Measurements from ENCODE around the gene CCND1. TPM values are rescaled to one million over a fixed set of nuclear protein-coding genes. Genes with fewer than 3 reads are reported as not detected.
A peak's percentile ranks its signal among the peaks of the same experiment; 100 is the strongest.

The CCND1 gene
- total RNA-seq, 1 experiment from 2014 or later: 868 TPM

- H3K4me1 ChIP-seq (ENCODE audit: insufficient read depth, low read length): no peaks in the 10 kb centered on the region
- no peaks in the 10 kb centered on the region for H3K9me2 ChIP-seq (replicated peaks; ENCODE audit: low read length)
- intact Hi-C loops (cut with micrococcal nuclease): no loop called here
- H3K36me3 ChIP-seq (ENCODE audit: low read depth, low read length): peaks cover 9% of the 10 kb centered on the region; the same call in 1 of the 2 replicates
- H3K9ac ChIP-seq (ENCODE audit: low read length): no peak overlapping the region
- H3K4me3 ChIP-seq (ENCODE audit: low read length): no peak overlapping the region
- no peaks in the 10 kb centered on the region for H3K27me3 ChIP-seq (ENCODE audit: low read length)
- BruUV-seq (replicated peaks): TSS peak; percentile 1
- H4K20me1 ChIP-seq (ENCODE audit: low read length): no peaks in the 10 kb centered on the region
- DNase-seq (no peak), ATAC-seq (no peak)
- POLR2A ChIA-PET (ENCODE audit: unreplicated experiment): no interaction called here
- TF ChIP-seq EZH2phosphoT487 (IDR thresholded peaks at IDR 0.05; ENCODE audit: borderline replicate concordance, low read length) (no peak), EZH2 (IDR thresholded peaks at IDR 0.05; ENCODE audit: low read length, unreplicated experiment) (no peak), CTCF (conservative IDR thresholded peaks at IDR 0.05; ENCODE audit: low read depth, low read length) (no peak)
- CTCF ChIA-PET: no interaction called here
- H3K4me2 ChIP-seq (ENCODE audit: low read length): no peak overlapping the region
- no peaks in the 10 kb centered on the region for H3K79me2 ChIP-seq (ENCODE audit: low read length)
- H3K9me3 ChIP-seq (ENCODE audit: low read length): no peaks in the 10 kb centered on the region
- H3K27ac ChIP-seq (ENCODE audit: low read length): no peak overlapping the region
- H2AFZ ChIP-seq (ENCODE audit: low read length): no peak overlapping the region
- H3F3A ChIP-seq (ENCODE audit: low read length, unreplicated experiment): no peaks in the 10 kb centered on the region
Measured at GRCh38 chr11:69663326-69663725, 22.4 kb downstream of the CCND1 start.

- Histone ChIP-seq H3K27me3 (ENCODE audit: low read length) (no peaks in the 10 kb centered on the region), H3K9me2 (replicated peaks; ENCODE audit: low read length) (no peaks in the 10 kb centered on the region), H3K27ac (ENCODE audit: low read length) (no peak overlapping the region), H3K79me2 (ENCODE audit: low read length) (peaks cover 4% of the 10 kb centered on the region), H3K4me1 (ENCODE audit: insufficient read depth, low read length) (no peaks in the 10 kb centered on the region), H3K36me3 (ENCODE audit: low read depth, low read length) (peaks cover 11% of the 10 kb centered on the region; the same call in 1 of the 2 replicates), H3K4me2 (ENCODE audit: low read length) (no peak overlapping the region), H2AFZ (ENCODE audit: low read length) (no peak overlapping the region), H3K9me3 (ENCODE audit: low read length) (no peaks in the 10 kb centered on the region), H3K9ac (ENCODE audit: low read length) (no peak overlapping the region), H3K4me3 (ENCODE audit: low read length) (no peak overlapping the region), H3F3A (ENCODE audit: low read length, unreplicated experiment) (no peaks in the 10 kb centered on the region), H4K20me1 (ENCODE audit: low read length) (no peaks in the 10 kb centered on the region)
- BruUV-seq (replicated peaks): no TSS peak
- no peak for TF ChIP-seq CTCF (conservative IDR thresholded peaks at IDR 0.05; ENCODE audit: low read depth, low read length)
- no peak for TF ChIP-seq EZH2phosphoT487 (IDR thresholded peaks at IDR 0.05; ENCODE audit: borderline replicate concordance, low read length)
- no peak for TF ChIP-seq EZH2 (IDR thresholded peaks at IDR 0.05; ENCODE audit: low read length, unreplicated experiment)
- intact Hi-C loops (cut with micrococcal nuclease): no loop called here
- ATAC-seq (no peak), DNase-seq (no peak)
- POLR2A ChIA-PET (ENCODE audit: unreplicated experiment): interaction anchor here (0.9 kb wide), 1 partner anchor 10 kb away, joined by 3 read pairs; no protein-coding TSS in a partner anchor
- CTCF ChIA-PET: interaction anchor here (0.7 kb wide), 1 partner anchor 15 kb away, joined by 3 read pairs; no protein-coding TSS in a partner anchor
Measured at GRCh38 chr11:69664103-69664775, 23.3 kb downstream of the CCND1 start.

DNA sequence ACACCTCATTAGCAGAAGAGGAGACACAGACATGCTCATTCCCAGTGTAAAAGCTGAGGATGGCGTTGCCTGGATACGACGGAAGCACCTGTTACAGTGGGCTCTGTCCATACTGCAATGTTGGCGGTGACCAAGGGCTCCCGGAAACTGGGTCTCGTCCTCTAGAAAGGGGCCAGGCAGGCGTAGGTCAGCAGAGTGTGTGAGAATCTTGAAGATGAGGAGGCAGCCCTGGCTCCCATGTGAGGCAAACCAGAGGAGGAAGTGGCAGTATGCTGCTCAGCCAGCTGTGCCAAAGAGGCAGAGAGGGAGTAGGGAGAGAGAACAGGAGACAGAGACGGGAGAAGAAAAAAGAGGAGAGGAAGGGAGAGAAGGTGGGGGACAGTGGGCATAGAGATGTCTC lies 23.9 kb downstream of the CCND1 start:
- ATAC-seq: no peak
- Histone ChIP-seq H3K9me2 (replicated peaks; ENCODE audit: low read length) (no peaks in the 10 kb centered on the region), H3F3A (ENCODE audit: low read length, unreplicated experiment) (no peaks in the 10 kb centered on the region), H3K27me3 (ENCODE audit: low read length) (no peaks in the 10 kb centered on the region), H3K4me2 (ENCODE audit: low read length) (no peak overlapping the region), H3K9me3 (ENCODE audit: low read length) (no peaks in the 10 kb centered on the region), H3K27ac (ENCODE audit: low read length) (no peak overlapping the region), H3K9ac (ENCODE audit: low read length) (no peak overlapping the region), H2AFZ (ENCODE audit: low read length) (no peak overlapping the region), H4K20me1 (ENCODE audit: low read length) (no peaks in the 10 kb centered on the region), H3K79me2 (ENCODE audit: low read length) (peaks cover 11% of the 10 kb centered on the region), H3K4me3 (ENCODE audit: low read length) (no peak overlapping the region), H3K4me1 (ENCODE audit: insufficient read depth, low read length) (no peaks in the 10 kb centered on the region), H3K36me3 (ENCODE audit: low read depth, low read length) (peaks cover 17% of the 10 kb centered on the region; the same call in 1 of the 2 replicates)
- intact Hi-C loops (cut with micrococcal nuclease): no loop called here
- TF ChIP-seq EZH2phosphoT487 (IDR thresholded peaks at IDR 0.05; ENCODE audit: borderline replicate concordance, low read length): no peak
- no peak for TF ChIP-seq EZH2 (IDR thresholded peaks at IDR 0.05; ENCODE audit: low read length, unreplicated experiment)
- no peak for TF ChIP-seq CTCF (conservative IDR thresholded peaks at IDR 0.05; ENCODE audit: low read depth, low read length)
- BruUV-seq (replicated peaks): no TSS peak
- POLR2A ChIA-PET (ENCODE audit: unreplicated experiment): interaction anchor here (0.9 kb wide), 1 partner anchor 10 kb away, joined by 3 read pairs; no protein-coding TSS in a partner anchor
- CTCF ChIA-PET: no interaction called here
- no peak for DNase-seq

Measured in PC-3 (cell line).